Suppressor macrophage treated with lipopolysaccharide for 4 hours (primary cell): ENCODE results near the gene SOX18.

Experiments
- DNase-seq: peaks from one replicate; pipeline ENCODE4 v3.0.0-alpha.2; 2020

Gene SOX18

DNA sequence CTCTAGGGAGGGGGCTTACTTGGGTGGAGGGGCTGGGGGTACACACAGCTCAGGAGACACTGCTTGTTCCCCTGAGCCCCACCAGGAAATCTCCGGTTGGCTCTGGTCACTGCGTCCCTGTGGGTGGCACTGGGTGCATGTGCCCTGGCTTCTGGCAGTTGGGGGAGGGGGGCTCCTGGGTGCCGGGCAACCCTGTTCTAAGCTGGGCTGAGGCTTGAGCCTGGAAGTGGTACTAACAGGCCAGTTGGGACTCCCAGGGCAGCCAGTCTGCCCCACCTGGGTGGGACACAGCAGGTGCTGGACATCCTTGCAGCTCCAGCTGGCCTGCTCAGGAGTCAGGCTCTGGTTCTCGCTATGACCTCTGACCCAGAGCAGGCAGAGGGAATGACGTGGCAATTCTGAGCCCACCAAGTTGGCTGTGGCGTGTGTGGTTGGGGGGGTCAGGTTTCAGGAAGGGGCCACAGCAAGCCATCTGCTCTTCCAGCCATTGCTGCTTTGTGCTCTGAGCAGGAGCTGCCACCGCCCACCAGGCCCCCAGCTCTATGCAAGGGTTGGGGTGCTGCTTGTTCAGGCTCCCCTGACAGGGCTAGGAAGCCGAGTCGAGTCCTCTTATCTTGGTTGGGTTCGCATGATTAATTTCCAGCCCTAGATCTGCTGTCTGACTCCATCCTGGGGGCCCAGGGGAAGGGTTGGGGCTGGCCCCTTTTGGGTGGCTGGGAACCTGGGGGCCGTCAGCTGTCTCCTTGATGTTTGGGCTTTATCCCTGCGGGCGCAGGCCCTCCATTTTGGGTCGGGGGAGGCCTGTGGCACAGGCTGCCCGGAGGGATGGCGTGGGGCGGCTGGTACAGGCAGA, 12.9 kb downstream of the SOX18 start:
- no peak for DNase-seq

- no peak for DNase-seq
These were observed 13.5 kb downstream of the SOX18 start, which contains the start of gene C20orf204 for GRCh38 chr20:64035933-64036345. Gene C20orf204 (plus strand): TSS chr20:64036182. CDS start chr20:64036324, 142 bp downstream.

GRCh38 chr20:64035066-64035932, 14.1 kb downstream of the SOX18 start:
- DNase-seq, result no peak

DNA sequence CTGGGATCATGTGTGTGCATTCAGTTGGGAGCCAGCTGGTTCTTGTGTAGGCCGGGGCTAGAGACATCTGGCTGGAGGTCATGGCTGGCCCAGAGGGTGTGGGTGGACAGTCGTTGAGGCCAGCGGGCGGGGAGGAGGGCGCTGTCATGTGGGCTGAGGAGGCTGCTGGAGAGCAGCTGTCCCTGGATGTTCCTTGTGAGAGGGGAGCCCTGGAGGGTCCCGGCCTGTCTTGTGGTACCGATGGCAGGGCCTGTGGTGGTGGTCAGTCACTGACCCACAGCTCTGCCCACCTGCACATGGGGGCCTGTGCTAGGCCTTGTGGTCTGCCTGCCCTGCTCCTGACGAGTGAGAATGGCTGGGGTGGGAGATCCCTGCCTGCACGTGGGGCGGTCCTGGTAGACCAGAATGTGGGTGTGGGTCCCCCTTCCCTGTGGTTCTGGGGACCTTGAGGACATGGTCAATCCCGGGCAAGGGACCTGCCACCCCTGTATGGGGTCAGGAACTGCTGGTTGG, 15.4 kb downstream of the SOX18 start:
- no peak for DNase-seq

DNA sequence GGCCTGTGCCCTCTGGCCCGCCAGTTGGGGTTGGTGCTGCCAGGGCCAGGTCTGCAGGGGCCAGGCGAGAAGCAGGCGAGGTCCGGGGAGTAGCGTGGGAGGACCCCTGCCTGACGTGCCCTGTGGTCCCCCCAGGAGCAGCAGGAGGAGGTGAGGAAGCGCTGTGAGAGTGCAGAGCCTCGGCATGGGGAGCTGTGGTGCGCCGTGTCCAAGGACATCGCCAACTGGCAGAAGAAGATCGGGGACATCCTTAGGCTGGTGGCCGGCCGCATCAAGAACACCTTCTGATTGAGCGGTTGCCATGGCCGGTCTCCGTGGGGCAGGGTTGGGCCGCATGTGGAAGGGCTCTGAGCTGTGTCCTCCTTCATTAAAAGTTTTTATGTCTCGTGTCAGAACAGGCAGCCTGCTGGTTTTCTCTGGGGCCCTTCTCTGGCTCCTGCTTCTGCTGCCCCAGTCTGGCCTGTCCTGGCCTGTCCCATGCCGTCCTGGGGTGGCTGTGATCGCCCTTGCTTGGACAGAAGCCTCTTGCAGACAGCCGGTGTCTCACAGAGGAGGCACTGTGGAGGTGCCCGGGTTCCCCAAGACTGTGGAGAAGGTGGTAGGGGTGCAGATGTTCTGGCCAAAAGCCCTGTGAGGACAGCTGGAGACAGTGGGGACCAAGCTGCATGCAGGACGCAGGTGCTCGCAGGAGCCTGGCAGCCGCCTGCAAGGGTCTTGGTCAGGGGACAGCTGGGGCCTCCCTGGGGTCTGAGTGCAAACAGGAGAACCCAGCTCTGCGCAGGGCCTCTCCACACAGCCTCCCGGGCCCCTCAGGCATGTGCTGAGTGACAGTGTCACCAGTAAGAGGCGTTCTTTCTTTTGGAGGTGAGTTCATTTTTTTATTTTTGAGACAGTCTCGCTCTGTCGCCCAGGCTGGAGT, 16.5 kb downstream of the SOX18 start:
- DNase-seq, result no peak

- DNase-seq, result no peak
These were observed 17.6 kb downstream of the SOX18 start for GRCh38 chr20:64031822-64032314.

GRCh38 chr20:64030371-64031134, 18.9 kb downstream of the SOX18 start:
- DNase-seq, result no peak

DNA sequence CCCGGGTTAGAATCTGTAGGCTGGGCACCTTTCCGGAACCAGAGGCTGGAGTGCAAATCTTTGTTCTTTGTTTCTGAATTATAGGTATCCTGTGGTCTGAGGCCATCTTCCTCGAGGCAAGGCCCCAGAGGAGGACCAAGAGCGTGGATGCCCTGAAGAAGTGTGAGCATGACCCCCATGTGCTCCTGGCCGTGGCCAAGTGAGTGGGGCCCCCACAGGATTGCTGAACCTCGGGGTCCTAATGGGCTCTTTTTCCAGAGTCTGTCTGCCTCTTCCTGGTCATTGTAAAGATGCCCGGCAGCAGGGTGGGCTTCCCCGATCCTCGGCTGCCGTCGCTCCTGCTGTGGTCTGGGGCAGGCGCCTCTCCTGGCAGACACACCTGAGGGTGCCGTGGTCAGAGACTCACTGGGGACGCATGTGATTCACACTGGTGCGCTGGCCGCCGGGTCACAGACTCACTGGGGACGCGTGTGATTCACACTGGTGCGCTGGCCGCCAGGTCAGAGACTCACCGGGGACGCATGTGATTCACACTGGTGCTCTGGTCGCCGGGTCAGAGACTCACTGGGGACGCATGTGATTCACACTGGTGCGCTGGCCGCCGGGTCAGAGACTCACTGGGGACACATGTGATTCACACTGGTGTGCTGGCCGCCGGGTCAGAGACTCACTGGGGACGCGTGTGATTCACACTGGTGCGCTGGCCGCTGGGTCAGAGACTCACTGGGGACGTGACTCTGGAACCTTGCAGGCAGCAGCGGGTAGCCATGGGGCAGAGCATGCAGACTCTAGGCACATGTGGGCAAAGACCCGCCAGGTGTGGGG, 19.9 kb downstream of the SOX18 start:
- no peak for DNase-seq

- DNase-seq, result no peak
These were observed 21.3 kb downstream of the SOX18 start for GRCh38 chr20:64027981-64028685.

- no peak for DNase-seq
These were observed 23.5 kb downstream of the SOX18 start for GRCh38 chr20:64025826-64026412.

DNA sequence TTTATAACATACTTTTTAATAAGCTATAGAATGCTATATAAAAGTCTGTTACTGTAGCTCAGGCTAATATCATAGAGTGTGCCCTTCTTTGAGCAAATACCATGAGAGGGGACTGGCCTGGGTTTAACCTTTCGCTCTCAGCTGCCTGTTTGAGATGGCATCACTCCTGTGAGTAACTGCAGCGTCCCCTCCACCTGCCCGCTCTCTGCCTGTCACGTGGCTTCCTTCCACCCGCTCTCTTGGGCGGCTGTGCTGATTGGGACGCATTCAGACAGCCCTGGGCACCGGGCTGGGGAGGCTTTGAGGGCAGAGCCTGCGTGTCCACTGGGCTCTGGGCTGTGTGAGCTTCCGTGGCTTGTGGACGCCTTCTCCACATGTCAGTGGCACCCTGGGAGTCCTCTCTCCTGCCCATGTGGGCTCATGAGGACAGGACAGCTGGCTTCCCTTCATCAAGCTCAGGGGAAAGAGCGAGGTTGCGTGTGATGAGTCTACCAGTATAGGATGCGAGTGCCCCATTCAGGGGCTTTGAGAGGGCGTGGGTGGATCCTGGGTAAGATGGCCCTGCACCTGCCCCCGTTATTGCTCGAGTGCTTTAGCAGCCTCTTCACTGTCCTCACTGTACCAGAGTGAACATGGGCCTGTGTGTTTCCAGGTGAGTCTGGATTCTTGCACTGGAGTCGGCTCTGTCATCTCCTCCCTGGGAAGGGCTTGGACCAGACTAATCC, 24.2 kb downstream of the SOX18 start:
- DNase-seq, result no peak

DNA sequence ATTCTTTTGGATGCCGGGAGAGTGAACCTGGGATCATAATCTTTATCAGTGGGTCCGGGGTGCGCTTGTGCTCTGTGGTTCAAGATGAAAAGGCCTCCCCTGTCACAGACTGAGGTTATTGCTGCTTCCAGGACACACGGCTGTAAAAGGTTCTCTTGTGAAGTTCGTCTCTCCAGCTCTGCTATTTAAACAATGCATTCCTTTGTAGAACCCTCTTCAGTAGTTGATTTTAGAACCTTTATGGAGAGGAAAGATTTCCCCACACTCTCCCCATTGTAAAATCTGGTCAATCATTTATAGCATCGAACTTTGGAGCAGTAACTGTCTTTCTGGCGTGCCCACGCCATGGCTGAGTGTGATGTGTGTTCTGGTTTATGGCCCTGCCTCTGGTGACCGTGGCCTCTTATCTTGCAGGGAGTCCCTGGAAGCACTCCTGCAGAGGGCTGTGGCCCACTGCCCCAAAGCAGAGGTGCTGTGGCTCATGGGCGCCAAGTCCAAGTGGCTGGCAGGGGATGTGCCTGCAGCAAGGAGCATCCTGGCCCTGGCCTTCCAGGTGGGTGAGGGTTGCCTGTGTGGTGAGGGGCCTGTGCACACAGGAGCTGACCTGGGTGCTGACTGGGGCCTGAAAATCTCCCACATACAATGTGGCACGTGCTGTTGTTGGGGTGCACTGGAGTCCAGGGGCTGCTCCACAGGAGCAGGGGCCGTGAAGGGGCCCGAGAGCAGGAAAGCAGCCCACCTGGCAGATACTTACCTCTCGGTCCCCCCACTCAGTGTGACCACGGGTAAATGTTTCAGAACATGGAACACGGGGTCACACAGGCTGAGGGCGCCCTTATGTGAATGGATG, 25.1 kb downstream of the SOX18 start:
- DNase-seq, result no peak

GRCh38 chr20:64023361-64024140, 25.9 kb downstream of the SOX18 start:
- no peak for DNase-seq

DNA sequence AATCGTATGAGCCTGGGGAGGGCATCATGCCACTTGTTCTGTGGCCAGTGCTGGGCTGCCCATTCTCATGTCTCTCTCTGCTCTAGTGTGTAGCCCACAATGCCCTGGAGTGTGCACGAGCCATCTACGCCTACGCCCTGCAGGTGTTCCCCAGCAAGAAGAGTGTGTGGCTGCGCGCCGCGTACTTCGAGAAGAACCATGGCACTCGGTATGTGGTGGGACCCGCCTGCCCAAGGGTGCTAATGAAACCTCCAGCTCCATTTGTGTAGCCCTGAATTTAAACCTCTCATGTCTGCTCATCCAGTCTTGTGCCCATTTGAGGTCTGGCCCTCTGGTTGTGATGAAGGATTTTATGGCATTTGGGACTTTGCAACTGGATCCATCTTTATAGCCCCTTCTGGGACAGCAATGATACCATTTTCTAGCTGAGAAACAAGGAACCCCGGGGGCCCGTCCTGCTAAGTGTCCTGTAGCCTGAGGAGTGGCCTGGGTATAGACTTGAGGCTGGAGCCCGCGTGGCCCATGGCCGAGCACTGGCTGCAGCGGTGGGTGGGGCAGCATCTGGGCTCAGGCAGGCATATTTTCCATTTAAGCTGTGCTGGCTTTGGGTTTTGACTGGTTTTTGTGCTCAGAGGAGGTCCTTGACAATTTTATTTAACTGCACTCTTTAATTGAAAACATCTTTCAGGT, 26.6 kb downstream of the SOX18 start:
- DNase-seq, result no peak

DNA sequence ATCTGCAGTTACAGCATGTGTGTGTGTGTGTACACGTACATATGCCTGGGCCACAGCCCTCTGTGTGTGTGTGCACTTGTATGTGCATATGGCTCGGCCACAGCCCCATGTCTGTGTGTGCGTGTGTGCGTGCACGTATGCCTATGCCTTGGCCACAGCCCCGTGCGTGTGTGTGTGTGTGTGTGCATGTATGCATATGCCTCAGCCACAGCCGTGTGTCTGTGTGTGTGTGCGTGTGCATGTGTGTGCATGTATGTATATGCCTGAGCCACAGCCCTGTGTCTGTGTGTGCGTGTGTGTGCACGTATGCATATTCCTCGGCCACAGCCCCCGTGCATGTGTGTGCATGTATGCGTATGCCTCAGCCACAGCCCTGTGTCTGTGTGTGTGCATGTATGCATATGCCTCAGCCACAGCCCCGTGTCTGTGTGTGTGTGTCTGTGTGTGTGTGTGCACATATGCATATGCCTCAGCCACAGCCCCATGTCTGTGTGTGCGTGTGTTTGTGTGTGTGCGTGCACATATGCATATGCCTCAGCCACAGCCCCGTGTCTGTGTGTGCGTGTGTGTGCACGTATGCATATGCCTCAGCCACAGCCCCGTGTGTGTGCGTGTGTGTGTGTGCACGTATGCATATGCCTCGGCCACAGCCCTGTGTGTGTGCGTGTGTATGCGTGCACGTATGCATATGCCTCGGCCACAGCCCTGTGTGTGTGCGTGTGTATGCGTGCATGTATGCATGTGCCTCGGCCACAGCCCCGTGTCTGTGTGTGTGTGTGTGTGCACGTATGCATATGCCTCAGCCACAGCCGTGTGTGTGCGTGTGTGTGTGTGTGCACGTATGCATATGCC, 28.1 kb downstream of the SOX18 start:
- DNase-seq, result no peak
